Uterus (tissue), 4 donors: ENCODE results near the gene SLC44A5. TPM values are rescaled to one million over a fixed set of nuclear protein-coding genes. Genes with fewer than 3 reads are reported as not detected.

Experiments used
- DNase-seq, 2 donors: peaks; one replicate each; pipeline ENCODE4 v3.0.0-alpha.2; 2019 to 2020
- H3K27ac ChIP-seq, 2 donors: fragments of 200-600 bp; sonication (generic); 1 replicate in 1 of 2; 2 replicates in 1 of 2; pipeline ENCODE4 v1.5.1; 2016 to 2018
- H3K27me3 ChIP-seq, 2 donors: fragments of 200-600 bp; sonication (generic); one replicate each; pipeline ENCODE4 v1.5.1; 2018 to 2019; ENCODE audit warnings: control low read depth in 1 of 2
- H3K36me3 ChIP-seq, 2 donors: fragments of 200-600 bp; sonication (generic); one replicate each; pipeline ENCODE4 v1.5.1; 2019; ENCODE audit warnings: control low read depth in 1 of 2
- H3K4me1 ChIP-seq, 2 donors: fragments of 200-600 bp; sonication (generic); one replicate each; pipeline ENCODE4 v1.5.1; 2018 to 2019; ENCODE audit warnings: control low read depth in 1 of 2
- H3K4me3 ChIP-seq, 2 donors: fragments of 200-600 bp; sonication (generic); 1 replicate in 1 of 2; 2 replicates in 1 of 2; pipeline ENCODE4 v1.5.1; 2018 to 2019; ENCODE audit warnings: mild to moderate bottlenecking in 1 of 2
- H3K9me3 ChIP-seq, 2 donors: fragments of 200-600 bp; sonication (generic); one replicate each; pipeline ENCODE4 v1.5.1; 2019; ENCODE audit warnings: control low read depth in 1 of 2
- POLR2A ChIP-seq, 2 donors: fragments of 450-650 bp; IDR thresholded peaks; one replicate each; pipeline ENCODE4 v1.6.1; 2016; ENCODE audit warnings: antibody characterized with exemption in 2 of 2, mild to moderate bottlenecking in 1 of 2, moderate library complexity in 1 of 2
- intact Hi-C: fragments of 100-400 bp; cut with DNase I; formaldehyde crosslinking; loops from one replicate; pipeline ENCODE4 v1.15.1; 2023; ENCODE audit warnings: low total_unique reads
- total RNA-seq, 4 donors: library from RNA; depleted of rRNA in 3 of 4; stranded (reverse); fragments of >200 nt in 3 of 4; gene quantifications; one replicate each; pipeline versions ENCODE4 v1.1.0 to v1.2.4, GENCODE V29; 2014 to 2023
- TF ChIP-seq, protein P1 (sequence below), 4 experiments: fragments of 200-600 bp in 2 of 4; fragments of 450-650 bp in 2 of 4; sonication (generic) in 2 of 4; IDR thresholded peaks; one replicate each; pipeline ENCODE4 v1.5.1; 2016 to 2019; ENCODE audit warnings: antibody characterized with exemption in 4 of 4, mild to moderate bottlenecking in 2 of 4, moderate library complexity in 1 of 4
- donor health status: DM: yes; HTN: yes; CAD: no.

Gene SLC44A5
- total RNA-seq, 4 donors from 2014 or later = 1.6 to 5.5 (median 5.4) TPM; not detected in 1

DNA sequence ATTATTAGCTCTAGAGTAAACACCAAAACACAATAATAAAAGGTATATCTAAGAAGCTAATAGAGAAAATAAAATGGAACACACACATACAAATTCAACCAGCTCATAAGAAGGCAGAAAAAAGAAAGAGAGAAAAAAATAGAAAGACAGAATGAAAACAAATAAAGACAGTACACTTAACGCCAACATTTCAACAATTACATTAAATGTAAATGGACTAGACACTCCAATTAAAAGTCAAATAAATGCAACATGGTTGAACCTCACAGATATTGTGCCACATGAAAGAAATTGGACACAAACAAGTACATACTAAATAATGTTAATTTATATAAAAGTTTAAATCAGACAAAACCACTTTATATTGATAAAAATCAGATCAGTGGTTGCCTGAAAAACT is 56.0 kb downstream of the SLC44A5 start:
- DNase-seq = no peak
- H3K27ac ChIP-seq = no peak overlapping the region
- H3K27me3 ChIP-seq = no peaks in the 10 kb centered on the region
- intact Hi-C loops = no loop called here
- no peaks in the 10 kb centered on the region for H3K36me3 ChIP-seq
- TF ChIP-seq POLR2A (IDR thresholded peaks at IDR 0.05) = no peak
- TF ChIP-seq, protein P1, sequence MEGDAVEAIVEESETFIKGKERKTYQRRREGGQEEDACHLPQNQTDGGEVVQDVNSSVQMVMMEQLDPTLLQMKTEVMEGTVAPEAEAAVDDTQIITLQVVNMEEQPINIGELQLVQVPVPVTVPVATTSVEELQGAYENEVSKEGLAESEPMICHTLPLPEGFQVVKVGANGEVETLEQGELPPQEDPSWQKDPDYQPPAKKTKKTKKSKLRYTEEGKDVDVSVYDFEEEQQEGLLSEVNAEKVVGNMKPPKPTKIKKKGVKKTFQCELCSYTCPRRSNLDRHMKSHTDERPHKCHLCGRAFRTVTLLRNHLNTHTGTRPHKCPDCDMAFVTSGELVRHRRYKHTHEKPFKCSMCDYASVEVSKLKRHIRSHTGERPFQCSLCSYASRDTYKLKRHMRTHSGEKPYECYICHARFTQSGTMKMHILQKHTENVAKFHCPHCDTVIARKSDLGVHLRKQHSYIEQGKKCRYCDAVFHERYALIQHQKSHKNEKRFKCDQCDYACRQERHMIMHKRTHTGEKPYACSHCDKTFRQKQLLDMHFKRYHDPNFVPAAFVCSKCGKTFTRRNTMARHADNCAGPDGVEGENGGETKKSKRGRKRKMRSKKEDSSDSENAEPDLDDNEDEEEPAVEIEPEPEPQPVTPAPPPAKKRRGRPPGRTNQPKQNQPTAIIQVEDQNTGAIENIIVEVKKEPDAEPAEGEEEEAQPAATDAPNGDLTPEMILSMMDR (IDR thresholded peaks at IDR 0.05) = no peak
- H3K9me3 ChIP-seq = no peaks in the 10 kb centered on the region
- H3K4me3 ChIP-seq = no peak overlapping the region
- H3K4me1 ChIP-seq = no peaks in the 10 kb centered on the region

DNA sequence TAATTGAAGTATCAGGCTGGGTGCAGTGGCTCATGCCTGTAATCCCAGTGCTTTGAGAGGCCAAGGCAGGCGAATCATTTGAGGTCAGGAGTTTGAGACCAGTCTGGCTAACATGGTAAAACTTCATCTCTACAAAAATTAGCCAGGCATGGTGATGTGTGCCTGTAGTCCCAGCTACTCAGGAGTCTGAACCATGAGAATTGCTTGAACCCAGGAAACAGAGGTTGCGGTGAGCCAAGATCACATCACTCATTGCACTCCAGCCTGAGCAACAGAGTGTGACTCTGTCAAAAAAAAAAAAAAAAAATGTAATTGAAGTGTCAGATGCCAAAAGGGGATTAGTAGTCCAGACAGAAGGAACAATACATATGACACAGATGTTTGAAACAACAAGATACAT is 56.7 kb downstream of the SLC44A5 start:
- no peak overlapping the region for H3K27ac ChIP-seq
- TF ChIP-seq, protein P1 (IDR thresholded peaks at IDR 0.05) = no peak
- no peak for TF ChIP-seq POLR2A (IDR thresholded peaks at IDR 0.05)
- H3K4me3 ChIP-seq = no peak overlapping the region
- no peaks in the 10 kb centered on the region for H3K27me3 ChIP-seq
- H3K36me3 ChIP-seq = no peaks in the 10 kb centered on the region
- H3K9me3 ChIP-seq = no peaks in the 10 kb centered on the region
- intact Hi-C loops = no loop called here
- no peak for DNase-seq
- H3K4me1 ChIP-seq = no peaks in the 10 kb centered on the region

DNA sequence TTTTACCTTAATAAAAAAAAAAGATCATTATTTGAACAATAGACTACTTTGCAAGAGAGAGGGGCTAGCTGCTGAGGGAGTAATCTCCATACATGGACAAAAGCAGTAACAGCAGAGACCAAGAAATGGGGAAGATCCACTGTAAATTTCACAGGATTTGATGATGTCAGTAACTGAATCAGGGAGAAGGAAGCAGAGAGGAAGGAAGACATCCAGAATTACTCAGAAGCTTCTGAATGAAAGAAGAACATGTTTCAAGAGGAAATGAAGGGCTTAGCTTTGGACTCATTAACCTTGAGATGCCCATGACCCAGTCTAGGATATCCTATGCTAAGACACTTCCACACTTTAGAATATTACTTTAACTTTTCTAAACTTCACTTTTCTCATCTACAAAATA is 60.4 kb downstream of the SLC44A5 start:
- no peak overlapping the region for H3K4me3 ChIP-seq
- no peaks in the 10 kb centered on the region for H3K9me3 ChIP-seq
- intact Hi-C loops = no loop called here
- no peaks in the 10 kb centered on the region for H3K27me3 ChIP-seq
- no peak for DNase-seq
- no peak overlapping the region for H3K27ac ChIP-seq
- TF ChIP-seq, protein P1 (IDR thresholded peaks at IDR 0.05) = no peak
- no peak for TF ChIP-seq POLR2A (IDR thresholded peaks at IDR 0.05)
- no peaks in the 10 kb centered on the region for H3K36me3 ChIP-seq
- H3K4me1 ChIP-seq = no peaks in the 10 kb centered on the region

DNA sequence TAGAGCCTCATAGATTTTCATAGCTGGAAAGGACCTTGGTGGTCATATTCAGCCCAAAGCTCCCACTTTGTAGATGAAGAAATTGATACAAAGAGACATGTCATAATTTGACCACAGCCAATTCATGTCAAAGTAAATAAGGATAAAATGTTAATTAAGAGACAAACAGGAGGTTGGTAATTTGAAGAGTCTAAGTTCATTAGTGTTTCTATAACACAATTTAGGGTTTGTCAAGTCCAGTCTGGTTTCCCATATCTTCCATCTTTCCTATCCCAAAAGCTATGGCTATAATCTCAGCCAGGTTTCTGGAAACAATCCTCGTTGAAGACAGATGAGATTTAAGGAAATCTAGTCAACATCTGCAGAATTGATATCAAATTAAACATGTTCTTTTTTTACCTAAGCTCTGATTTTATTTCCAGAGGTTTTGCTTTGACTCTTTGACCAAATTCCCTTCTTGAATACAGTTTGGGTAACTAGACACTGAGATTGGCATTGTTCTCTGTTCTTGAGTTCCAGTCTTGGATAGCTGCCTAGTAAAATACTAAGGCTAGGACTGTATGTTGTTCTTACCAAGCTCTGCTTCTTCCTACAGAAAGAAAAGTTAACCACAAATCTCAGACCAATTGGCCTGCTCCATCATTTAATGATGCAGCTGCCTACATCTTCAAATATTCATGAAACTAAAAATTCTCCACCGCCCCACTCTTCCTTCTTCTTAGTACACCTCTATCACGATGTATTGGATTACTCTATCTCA is 62.0 kb downstream of the SLC44A5 start:
- Histone ChIP-seq H3K9me3 (no peaks in the 10 kb centered on the region), H3K27ac (no peak overlapping the region), H3K4me3 (no peak overlapping the region), H3K27me3 (no peaks in the 10 kb centered on the region), H3K36me3 (no peaks in the 10 kb centered on the region), H3K4me1 (no peaks in the 10 kb centered on the region)
- intact Hi-C loops = no loop called here
- no peak for TF ChIP-seq POLR2A (IDR thresholded peaks at IDR 0.05)
- TF ChIP-seq, protein P1 (IDR thresholded peaks at IDR 0.05) = no peak
- no peak for DNase-seq

DNA sequence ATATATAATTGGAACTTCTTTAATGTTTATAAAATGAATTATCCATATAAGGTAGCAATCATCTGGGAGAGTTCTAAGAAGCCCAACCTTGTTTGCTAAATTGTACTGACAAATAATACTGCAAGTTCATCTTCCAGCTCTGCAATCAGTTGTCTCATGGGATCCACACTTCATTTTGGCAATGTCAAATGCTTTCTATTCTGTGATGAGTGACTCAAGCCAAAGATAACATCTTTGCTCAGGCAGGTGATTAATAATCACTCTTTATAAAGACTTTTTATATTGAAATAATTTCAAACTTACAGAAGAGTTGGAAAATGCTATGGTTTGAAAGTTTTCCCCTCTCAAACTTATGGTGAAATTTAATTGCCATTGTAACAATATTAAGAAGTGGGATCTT is 67.2 kb downstream of the SLC44A5 start:
- H3K36me3 ChIP-seq = no peaks in the 10 kb centered on the region
- no peak for TF ChIP-seq POLR2A (IDR thresholded peaks at IDR 0.05)
- TF ChIP-seq, protein P1 (IDR thresholded peaks at IDR 0.05) = no peak
- intact Hi-C loops = no loop called here

More for the DNA sequence above, 67.2 kb downstream of the SLC44A5 start:
- DNase-seq = no peak
- Histone ChIP-seq H3K27me3 (no peaks in the 10 kb centered on the region), H3K9me3 (no peaks in the 10 kb centered on the region), H3K4me1 (no peaks in the 10 kb centered on the region), H3K4me3 (no peak overlapping the region), H3K27ac (no peak overlapping the region)
